Heart left ventricle (tissue), 16 donors: Measurements from ENCODE around the gene PDIK1L. TPM values are rescaled to one million over a fixed set of nuclear protein-coding genes. Genes with fewer than 3 reads are reported as not detected.

Experiments used
- ATAC-seq, 4 donors: fragments of 200-7000 bp; cut with Tn5 transposase; one replicate each; pipeline ENCODE4 v1.9.1; 2020 to 2022; ENCODE audit warnings: moderate library complexity in 4 of 4, mild to moderate bottlenecking in 3 of 4, moderate number of reproducible peaks in 1 of 4
- DNase-seq, 5 donors: peaks; one replicate each; pipeline ENCODE4 v3.0.0-alpha.2; 2020
- H3K27ac ChIP-seq, 12 donors: fragments of 200-600 bp; sonication (generic) in 4 of 12; one replicate each; pipeline versions ENCODE4 v1.5.0 to v1.8.0; 2016 to 2022; ENCODE audit warnings: mild to moderate bottlenecking in 2 of 12
- H3K27me3 ChIP-seq, 9 donors: fragments of 200-600 bp; sonication (generic) in 2 of 9; one replicate each; pipeline versions ENCODE4 v1.5.1 to v1.8.0; 2016 to 2022; ENCODE audit warnings: mild to moderate bottlenecking in 3 of 9
- H3K36me3 ChIP-seq, 9 donors: fragments of 200-600 bp; sonication (generic) in 2 of 9; one replicate each; pipeline versions ENCODE4 v1.5.0 to v1.8.0; 2018 to 2022; ENCODE audit warnings: mild to moderate bottlenecking in 2 of 9
- H3K4me1 ChIP-seq, 12 donors: fragments of 200-600 bp; sonication (generic) in 4 of 12; one replicate each; pipeline versions ENCODE4 v1.5.0 to v1.8.0; 2016 to 2022; ENCODE audit warnings: mild to moderate bottlenecking in 3 of 12
- H3K4me3 ChIP-seq, 12 donors: fragments of 200-600 bp; sonication (generic) in 4 of 12; one replicate each; pipeline versions ENCODE4 v1.5.0 to v1.8.0; 2017 to 2022; ENCODE audit warnings: mild to moderate bottlenecking in 9 of 12, moderate library complexity in 4 of 12
- H3K9me3 ChIP-seq, 12 donors: fragments of 200-600 bp; sonication (generic) in 4 of 12; one replicate each; pipeline versions ENCODE4 v1.5.0 to v1.8.0; 2016 to 2022; ENCODE audit warnings: mild to moderate bottlenecking in 1 of 12
- POLR2A ChIP-seq, 2 donors: fragments of 450-650 bp; IDR thresholded peaks; one replicate each; pipeline ENCODE4 v1.6.1; 2017; ENCODE audit warnings: antibody characterized with exemption in 2 of 2, mild to moderate bottlenecking in 2 of 2, moderate library complexity in 2 of 2
- WGBS, 4 donors: extraction: QIAGEN DNeasy Blood & Tissue Kit in 2 of 4; methylation state at CpG; one replicate each; pipeline versions ENCODE4 v1.1.5 to v1.1.7; 2013 to 2018; 5-methylcytosine and 5-hydroxymethylcytosine counted together
- intact Hi-C, 10 donors: fragments of 100-400 bp; cut with DNase I; formaldehyde crosslinking; loops; one replicate each; pipeline versions ENCODE4 v1.11.1 to v1.14.2; 2022
- polyA plus RNA-seq, 2 donors: library from polyadenylated mRNA; stranded (reverse); fragments of 200-250 nt; gene quantifications; one replicate each; pipeline ENCODE4 v1.2.3, GENCODE V29; 2013
- total RNA-seq, 9 donors: library from RNA; depleted of rRNA in 2 of 9; stranded (reverse); fragments of >200 nt in 2 of 9; fragmentation: NEBNext Ultra II Directional in 3 of 9; extraction: Animal tissue kit (Norgen Biotek cat#: 25700) in 3 of 9; gene quantifications; one replicate each; pipeline versions ENCODE4 v1.1.0 to v1.2.4, GENCODE V29; 2016 to 2023
- TF ChIP-seq, protein P1 (sequence below), 12 donors: fragments of 200-600 bp; sonication (generic) in 4 of 12; IDR thresholded peaks; one replicate each; pipeline versions ENCODE4 v1.5.0 to v1.8.0; 2018 to 2022; ENCODE audit warnings: antibody characterized with exemption in 12 of 12, mild to moderate bottlenecking in 5 of 12
- donor health status: ischemic (EF 13 %, LVEDD 7.1; RV severe dilation, severe dysfunction).
- donor health status: healthy with polysubstance abuse.
- donor health status: DM: no; HTN: yes; CAD: no.
- donor health status: DM: no; HTN: no; CAD: no.
- donor health status: ischemic (EF 25% LVEDD 6.9; RV normal size, moderate dysfunction).
- donor health status: ischemic (EF 25% LVEDD 5.7; RV mildly dilated, moderate dysfunction).
- donor health status: healthy.
- donor health status: DM: yes; HTN: yes; CAD: no.
- donor health status: ischemic (EF 35%, LVEDD 5.7; RV mildly dilated, moderate dysfunction).
- donor health status: nonischemic (EF 11% LVEDD 7.7; RV severe dilation, severe dysfunction).
- donor health status: DM: yes; HTN: yes; CAD: no.
- donor health status: PGD.
- donor health status: ischemic (EF 29% LVEDD 5.4; RV normal size, mild dysfunction).
- donor health status: nonischemic (EF 23%, LVEDD 6.1; RV moderate dilation, normal function).

Gene PDIK1L
- total and polyA plus RNA-seq, 11 donors: 2.1 to 9.3 (median 5.7) TPM

DNA sequence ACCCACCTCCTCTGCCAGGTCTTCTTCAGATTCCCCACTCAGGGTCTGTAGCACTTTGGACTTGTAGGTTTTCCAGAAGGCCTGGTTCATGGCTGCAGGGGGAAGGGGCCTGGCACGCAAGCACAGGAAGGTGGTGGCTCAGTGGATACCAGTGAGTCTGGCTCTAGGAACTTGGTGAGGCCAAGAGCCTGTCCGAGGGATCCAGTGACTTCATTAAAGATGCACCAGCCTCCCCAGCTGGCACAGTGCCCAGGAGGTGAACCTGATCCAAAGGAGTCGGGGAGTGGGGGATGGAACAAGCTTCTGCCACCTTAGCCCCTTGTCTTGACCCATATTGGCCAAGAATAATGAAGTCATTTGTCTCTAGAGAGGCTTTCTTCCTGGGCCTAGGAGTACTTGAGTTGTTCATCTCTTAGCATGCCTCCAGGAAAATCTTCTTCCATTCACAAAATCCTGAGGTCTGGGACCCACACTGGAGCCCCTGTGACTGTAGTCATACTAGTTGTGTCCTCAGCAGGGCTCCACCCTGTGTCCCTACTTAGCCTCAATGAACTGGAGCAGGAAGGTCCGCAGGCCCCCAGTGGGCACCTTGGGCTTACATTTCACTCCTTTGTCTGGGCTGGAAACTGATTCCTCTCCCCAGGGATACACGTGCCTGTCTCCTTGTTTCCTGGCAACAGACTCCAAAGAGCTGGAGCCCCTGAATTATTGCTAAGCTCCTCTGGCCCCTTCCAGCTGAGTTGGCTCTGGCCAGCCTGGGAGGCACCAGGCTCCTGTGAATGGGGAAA is 57.0 kb downstream of the PDIK1L start, which contains the start of gene C1orf232:
C1orf232 (minus strand) TSS at position 554 of the 788 bp plus-strand sequence; CDS start at position 90, 464 bp downstream.
- WGBS, 4 donors: 54 to 60% (median 56%) methylated on average over 4 to 5 of the region's 5 CpGs
- TF ChIP-seq, protein P1, sequence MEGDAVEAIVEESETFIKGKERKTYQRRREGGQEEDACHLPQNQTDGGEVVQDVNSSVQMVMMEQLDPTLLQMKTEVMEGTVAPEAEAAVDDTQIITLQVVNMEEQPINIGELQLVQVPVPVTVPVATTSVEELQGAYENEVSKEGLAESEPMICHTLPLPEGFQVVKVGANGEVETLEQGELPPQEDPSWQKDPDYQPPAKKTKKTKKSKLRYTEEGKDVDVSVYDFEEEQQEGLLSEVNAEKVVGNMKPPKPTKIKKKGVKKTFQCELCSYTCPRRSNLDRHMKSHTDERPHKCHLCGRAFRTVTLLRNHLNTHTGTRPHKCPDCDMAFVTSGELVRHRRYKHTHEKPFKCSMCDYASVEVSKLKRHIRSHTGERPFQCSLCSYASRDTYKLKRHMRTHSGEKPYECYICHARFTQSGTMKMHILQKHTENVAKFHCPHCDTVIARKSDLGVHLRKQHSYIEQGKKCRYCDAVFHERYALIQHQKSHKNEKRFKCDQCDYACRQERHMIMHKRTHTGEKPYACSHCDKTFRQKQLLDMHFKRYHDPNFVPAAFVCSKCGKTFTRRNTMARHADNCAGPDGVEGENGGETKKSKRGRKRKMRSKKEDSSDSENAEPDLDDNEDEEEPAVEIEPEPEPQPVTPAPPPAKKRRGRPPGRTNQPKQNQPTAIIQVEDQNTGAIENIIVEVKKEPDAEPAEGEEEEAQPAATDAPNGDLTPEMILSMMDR (IDR thresholded peaks at IDR 0.05): no peak
- no peak for TF ChIP-seq POLR2A (IDR thresholded peaks at IDR 0.05)

DNA sequence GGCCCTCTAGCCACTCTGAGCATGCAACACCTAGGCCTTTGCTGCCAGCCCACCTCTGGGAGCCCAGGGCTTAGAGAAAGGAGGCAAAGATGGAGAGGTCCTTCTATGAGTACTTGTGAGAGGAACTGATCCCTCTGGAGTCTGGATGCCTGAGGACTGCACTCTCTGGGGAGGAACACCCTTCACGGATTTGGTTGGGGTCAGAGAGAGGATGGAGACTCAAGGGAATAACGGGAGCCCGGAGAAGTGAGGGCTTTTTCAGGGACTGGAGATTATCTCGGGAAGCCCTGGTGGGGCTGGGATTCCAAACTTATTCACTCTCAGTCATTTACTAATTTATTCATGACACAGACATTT is 57.6 kb downstream of the PDIK1L start:
- Histone ChIP-seq H3K4me1 (peaks cover 5 to 32% (median 17%) of the 10 kb centered on the region in 12 donors), H3K4me3 (peak overlapping the region in 10 of 12 donors; percentile 66 to 94 (median 88)), H3K9me3 (no peaks in the 10 kb centered on the region), H3K36me3 (peaks cover 0 to 2% (median 0%) of the 10 kb centered on the region in 9 donors), H3K27me3 (no peaks in the 10 kb centered on the region), H3K27ac (peak overlapping the region in 11 of 12 donors; percentile 69 to 89 (median 82))
- DNase-seq: no peak
- no peak for ATAC-seq
- intact Hi-C loops: loop anchor here in 8 of 10 donors (2.0 to 10.0 kb wide), 10 partner anchors 58 to 272 kb away; partner anchors contain the start of genes CEP85 (in 4 of the 8) and STMN1 (in 1 of the 8)
- WGBS, 4 donors: 36 to 51% (median 41%) methylated on average over 4 of the region's 4 CpGs
- no peak for TF ChIP-seq POLR2A (IDR thresholded peaks at IDR 0.05)
- TF ChIP-seq, protein P1 (IDR thresholded peaks at IDR 0.05): no peak

More for the DNA sequence above, 57.0 kb downstream of the PDIK1L start, which contains the start of gene C1orf232:
- Histone ChIP-seq H3K36me3 (peaks cover 0 to 2% (median 0%) of the 10 kb centered on the region in 9 donors), H3K27me3 (peaks cover 0 to 5% (median 0%) of the 10 kb centered on the region in 9 donors), H3K4me3 (peak within 1 kb of the TSS; percentile 66 to 94 (median 86)), H3K4me1 (peaks cover 5 to 37% (median 21%) of the 10 kb centered on the region in 12 donors), H3K9me3 (no peaks in the 10 kb centered on the region), H3K27ac (peak within 1 kb of the TSS in 11 of 12 donors; percentile 69 to 89 (median 82))
- DNase-seq (no peak), ATAC-seq (no peak)
- intact Hi-C loops: loop anchor here in 8 of 10 donors (2.0 to 10.0 kb wide), 10 partner anchors 59 to 271 kb away; partner anchors contain the start of genes CEP85 (in 4 of the 8) and STMN1 (in 1 of the 8)

DNA sequence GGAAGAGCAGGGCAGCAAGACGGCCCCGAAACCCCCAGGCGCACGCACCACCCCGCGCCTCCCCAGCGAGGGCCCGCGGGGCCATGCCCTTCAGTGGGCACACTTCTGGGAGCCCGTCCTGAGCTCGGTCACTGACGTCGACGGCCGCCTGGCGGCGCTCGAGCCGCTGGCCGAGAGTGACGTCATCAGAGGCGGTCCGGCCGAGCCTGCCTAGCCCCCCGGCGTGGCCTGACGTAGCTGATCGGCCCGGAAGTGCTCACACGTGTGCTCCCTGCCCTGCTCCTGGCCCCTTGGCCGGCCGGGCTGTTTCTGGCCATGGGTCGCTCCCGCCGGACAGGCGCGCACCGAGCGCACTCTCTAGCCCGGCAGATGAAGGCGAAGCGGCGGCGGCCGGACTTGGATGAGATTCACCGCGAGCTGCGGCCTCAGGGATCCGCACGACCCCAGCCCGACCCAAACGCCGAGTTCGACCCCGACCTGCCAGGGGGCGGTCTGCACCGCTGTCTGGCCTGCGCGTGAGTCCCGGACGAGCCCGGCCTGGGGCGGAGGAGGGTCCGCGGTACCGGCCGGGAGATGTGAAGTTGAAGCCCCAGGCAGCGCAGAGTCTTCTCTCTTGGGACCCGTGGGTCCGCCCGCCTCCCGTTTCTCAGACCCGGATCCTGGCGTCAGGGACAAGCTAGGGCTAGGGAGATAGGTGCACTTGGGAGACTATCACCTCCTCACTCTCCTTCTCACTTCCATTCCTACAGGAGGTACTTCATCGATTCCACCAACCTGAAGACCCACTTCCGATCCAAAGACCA is 58.2 kb downstream of the PDIK1L start, which contains the start of gene ZNF593:
ZNF593 (plus strand) TSS at position 240 of the 803 bp plus-strand sequence; CDS start at position 316, 76 bp downstream.
- peaks cover 0 to 2% (median 0%) of the 10 kb centered on the region in 9 donors for H3K36me3 ChIP-seq
- H3K27ac ChIP-seq: peak within 1 kb of the TSS; percentile 34 to 89 (median 81)
- WGBS, 4 donors: 1 to 6% (median 2%) methylated on average over 20 to 76 of the region's 76 CpGs
- DNase-seq: peak; percentile 93 to 97 (median 95)
- peak; percentile 92 to 98 (median 96) for ATAC-seq
- peak in 1 of 2 donors; percentile 59 for TF ChIP-seq POLR2A (IDR thresholded peaks at IDR 0.05)
- TF ChIP-seq, protein P1 (IDR thresholded peaks at IDR 0.05): peak; percentile 81 to 98 (median 91)
- H3K4me1 ChIP-seq: peaks cover 5 to 26% (median 16%) of the 10 kb centered on the region in 12 donors
- no peaks in the 10 kb centered on the region for H3K9me3 ChIP-seq
- H3K27me3 ChIP-seq: no peaks in the 10 kb centered on the region
- intact Hi-C loops: loop anchor here (2.0 to 10.0 kb wide), 12 partner anchors 57 to 273 kb away; partner anchors contain the start of genes CEP85 (in 4 of the 10), CD52 (in 1 of the 10) and STMN1 (in 1 of the 10)
- peak within 1 kb of the TSS; percentile 66 to 94 (median 86) for H3K4me3 ChIP-seq
